Hematopoietic multipotent progenitor cell treated with erythropoietin and hydrocortisone succinate and interleukin-3 and kit ligand, for 15 days (in vitro differentiated cells): Measurements from ENCODE around the gene GPC6.

Experiments used
- DNase-seq: peaks from one replicate; pipeline ENCODE4 v3.0.0-alpha.2; 2015; ENCODE audit warnings: low spot score

GPC6 gene

DNA sequence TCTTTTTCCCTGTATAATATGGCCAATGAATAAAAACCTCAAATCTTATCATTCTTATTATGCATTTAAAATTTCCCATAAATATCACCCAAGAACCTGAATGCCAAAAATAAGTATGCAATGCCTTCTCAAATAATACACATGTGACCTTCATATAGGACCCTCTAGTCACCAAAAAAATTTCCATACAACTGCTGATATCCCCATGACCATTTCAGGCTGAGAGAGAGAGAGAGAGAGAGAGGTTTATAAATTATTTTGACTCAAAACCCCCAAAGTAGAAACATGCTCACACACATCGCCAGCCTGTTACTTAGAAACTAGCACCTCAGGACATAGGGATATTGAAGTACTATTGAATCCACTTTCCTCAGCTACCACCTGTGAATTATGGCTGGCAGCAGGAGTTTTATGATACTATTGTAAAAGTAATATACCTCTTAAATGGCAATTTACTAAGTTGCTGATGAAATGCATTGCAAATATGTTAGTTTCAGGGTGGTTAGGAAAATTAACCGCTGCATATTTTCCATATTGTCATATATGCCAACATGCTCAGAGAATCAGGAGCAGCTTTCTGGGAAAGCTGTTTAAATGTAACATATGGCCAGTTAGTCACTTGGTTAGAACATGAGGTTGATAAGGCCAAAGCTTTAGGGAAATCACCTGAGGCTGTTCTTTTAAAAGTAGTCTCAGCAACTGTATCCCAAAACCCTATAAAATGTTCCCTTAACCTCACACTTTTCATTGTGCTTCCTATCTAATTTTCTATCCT lies 1022.0 kb downstream of the GPC6 start:
- no peak for DNase-seq

DNA sequence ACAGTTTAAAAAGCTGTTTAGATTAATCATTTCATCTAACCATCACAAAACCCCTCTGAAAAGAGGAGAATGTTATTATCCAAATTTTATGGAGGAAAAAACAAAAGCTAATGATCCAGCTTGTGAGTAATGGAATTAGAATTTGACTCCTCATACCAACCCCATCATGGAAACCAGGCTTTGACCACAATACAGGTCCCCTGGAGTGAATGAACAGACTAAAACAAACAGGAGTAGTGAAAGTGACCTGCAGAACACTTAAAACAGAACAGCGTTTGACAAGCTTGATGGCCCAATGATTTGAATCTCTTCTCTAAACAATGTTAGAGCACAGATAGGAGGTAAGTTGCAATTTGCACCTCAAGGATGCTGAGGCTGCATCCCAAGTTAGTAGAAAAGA lies 1022.9 kb downstream of the GPC6 start:
- no peak for DNase-seq

DNA sequence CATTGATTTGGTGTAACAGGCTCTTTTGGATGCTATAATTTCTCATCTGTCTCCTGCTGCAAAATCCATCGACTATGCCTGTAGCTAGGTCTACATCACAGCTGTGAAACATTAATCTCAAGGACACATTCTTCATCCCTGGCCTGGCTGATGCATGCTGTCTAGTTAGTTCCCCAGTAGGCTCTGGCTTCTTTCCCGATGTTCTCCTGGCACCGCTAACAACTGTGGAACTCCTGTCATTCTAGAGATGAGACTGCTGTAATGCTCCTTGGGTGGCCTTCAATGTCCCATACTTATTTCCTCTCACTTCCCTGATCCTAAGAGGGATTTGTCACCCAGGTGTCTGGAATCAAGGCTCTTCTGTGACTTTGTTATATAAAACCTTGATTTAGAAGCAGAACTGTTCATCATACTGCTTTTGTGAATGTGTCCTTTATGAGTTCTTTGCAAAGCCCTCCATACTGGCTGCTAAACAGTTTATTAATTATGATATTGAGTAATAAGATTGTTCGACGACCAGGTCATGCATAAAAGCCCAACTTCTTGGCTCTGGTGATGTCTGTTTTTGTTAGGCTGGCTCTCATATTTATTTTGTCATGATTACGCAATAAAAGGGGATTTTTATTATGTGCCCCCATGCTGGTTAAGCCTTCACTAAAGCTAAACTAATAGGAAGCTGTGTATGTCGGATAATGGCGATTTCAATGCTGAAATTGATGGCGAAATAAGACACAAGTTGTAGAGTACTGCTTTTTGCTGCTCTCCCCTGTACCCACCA lies 1025.4 kb downstream of the GPC6 start:
- DNase-seq, result no peak

DNA sequence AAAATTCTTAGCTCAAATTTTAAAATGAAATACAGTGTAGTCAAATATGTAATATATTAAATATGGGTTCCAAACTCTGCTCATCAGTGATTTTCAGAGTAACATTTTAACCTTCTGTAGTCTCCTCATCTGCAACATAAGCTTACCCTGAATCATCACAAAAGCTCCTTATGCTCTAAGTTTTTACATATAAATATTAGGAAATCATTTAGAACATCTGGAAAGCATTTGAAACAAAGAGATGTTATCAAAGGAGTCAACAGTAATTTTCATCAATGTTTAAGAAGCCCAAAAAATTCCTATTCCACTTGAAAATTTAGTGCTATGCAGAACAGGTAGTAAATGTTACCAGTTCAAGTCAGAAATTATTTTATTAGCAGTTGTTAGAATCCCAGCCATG lies 1028.1 kb downstream of the GPC6 start:
- DNase-seq, result no peak

DNA sequence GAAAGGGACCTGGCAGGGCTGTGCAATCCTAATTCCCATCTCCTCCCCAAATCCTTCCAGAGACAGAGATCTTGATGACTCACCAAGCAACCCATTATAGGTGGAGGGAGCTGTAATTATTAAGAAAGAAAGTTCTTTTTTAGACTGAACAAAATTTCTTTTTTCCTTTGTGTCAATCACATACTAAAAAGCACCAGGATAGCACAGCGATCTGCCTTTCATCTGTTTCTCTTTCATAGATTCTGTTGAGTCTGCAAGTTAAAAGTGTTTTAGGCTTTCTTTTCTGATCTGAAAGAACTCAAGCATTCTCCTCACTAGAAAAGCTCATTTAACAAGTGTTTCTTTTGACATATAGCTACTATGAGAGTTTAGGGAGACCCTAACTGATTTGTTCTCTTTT lies 1030.1 kb downstream of the GPC6 start:
- DNase-seq, result no peak

DNA sequence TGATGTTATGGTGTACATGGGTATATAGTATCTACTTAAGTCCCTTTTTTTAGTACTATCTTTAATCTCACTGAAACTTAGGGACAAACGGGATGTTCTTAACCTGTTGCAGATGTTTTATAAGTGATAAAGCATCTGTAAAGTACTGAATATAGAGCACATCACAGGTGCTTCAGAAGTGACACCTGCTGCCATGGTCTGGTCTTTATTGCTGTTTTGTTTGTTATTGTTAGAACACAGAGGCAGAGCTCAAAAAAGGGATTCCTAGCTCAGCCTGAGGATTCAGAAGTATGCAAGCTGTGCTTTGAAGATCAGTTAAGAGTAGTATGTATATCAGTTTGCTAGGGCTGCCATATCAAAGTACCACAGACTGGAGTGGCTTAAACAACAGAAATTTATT lies 1033.4 kb downstream of the GPC6 start:
- no peak for DNase-seq

DNA sequence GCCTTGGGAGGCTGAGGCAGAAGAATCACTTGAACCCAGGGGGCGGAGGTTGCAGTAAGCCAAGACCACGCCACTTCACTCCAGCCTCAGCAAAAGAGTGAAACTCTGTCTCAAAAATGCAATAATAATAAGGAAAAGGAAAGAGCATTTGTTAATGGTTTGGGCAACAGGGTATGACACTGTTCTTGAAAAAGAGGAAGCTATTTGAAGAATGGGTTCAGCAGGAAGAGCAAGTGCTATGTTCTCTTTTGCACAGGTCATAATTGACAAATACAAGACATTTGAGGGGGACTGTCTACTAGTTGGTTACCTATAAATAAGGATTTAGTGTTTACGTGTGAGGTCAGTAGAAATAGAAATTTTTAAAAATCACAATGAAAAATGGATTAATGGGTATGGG lies 1034.6 kb downstream of the GPC6 start:
- no peak for DNase-seq

DNA sequence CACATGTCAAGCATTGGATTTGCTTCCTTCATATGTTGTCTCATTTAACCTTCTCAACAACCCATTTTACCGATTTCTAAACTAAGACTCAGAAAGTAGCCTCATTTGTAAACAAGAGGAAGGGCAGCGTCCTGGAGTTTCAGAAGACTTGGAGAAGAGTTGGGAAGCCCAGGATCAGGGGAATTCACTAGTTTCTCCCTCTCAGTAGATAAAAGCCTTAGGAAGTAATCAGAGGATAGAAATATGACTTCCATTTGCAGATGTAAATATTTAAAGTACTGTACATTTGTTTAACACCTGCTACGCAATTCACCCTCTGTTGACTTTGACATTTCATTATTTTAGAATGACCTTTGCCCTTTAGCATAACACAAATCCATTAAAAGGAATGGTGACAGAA lies 1036.4 kb downstream of the GPC6 start:
- DNase-seq, result no peak

DNA sequence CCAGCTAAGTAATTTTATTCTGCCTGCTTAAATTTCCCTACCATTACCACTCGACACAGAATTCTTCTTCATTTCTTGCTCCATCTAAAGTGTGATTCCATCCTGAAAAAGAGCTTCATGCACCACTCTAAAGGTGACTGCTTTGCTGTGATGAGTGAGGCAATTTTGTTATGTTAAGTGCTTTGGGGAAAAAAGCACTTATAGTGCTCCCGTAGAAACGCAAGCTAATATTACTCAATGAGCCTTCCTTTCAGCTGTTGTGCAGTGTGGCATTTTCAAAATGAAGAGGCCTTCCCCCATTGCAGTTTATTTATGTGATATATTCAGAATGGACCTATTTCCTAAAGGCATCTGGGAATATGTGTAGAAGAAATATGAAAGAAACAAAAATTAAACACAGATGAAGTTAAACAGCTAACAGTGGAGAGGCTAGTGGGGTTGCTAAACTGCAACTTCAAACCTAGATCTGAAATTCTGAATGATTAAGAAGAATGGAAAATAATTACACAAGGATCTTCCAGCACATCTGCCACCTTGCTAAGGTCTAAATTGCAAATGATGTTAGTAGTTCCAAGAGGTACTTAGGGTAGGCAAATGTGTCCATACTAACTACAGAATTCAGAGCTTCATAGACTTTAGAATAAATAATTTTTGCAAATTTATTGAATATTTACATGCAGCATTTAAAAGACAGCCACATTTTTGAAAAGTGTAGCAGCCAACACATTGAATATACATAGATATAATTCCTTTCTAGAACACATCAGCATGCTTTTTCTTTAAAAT lies 1041.2 kb downstream of the GPC6 start:
- DNase-seq, result no peak

DNA sequence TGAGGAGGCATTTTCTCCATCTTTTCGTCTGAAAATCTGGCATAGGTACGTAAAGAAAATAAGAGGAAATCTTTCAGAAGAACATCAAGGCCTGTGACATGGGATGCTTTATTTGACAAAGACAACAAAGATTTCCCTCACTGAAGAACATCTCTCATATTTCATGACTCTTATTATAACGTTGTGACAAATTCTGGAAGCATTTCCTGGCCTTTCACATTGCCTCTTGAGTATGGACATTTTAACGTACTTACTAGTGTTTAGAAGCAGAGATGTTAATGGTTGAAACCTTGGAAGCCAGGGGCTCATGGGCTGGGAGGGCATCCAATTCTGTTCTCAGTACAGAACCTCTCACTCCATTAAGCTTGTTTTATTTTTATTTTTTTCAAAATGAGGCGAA lies 1042.1 kb downstream of the GPC6 start:
- DNase-seq, result no peak

DNA sequence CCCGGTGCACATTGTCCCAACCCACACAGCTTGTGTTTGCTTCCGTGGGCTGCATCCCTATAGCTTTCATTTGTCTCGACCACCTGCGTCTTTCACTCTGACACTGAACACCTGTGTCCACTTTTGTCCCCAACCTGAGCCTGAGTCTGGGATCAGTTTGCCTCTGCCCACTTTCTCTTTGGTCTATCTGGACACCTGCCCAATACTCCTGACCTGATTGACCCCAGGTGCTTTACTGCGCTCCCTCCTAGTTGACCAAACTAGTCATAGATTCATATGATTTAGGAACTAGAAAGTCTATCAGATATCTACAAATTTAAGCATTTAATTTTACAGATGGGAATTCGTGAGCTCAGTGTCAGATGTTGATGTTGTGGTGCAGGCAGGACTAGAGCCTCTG lies 1043.0 kb downstream of the GPC6 start:
- DNase-seq, result no peak

DNA sequence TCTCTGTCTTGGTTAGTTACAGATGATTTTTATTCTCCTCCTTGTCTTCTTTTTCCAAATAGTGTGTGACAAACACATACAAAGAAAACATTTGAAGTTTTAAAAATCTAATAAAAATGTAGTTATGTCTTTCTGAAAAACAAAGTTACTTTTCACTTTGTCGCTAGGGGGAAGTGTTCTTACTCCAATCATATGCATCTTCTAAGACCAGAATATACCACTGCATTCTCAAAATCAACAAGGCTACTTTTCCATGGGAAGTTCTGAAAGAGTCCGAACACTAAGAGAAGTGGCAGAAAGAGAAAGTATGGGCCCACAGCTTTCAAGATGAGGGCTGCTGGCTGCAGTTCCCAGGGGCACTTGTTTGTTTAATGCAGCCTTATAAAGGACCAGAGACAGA lies 1043.9 kb downstream of the GPC6 start:
- DNase-seq, result no peak

DNA sequence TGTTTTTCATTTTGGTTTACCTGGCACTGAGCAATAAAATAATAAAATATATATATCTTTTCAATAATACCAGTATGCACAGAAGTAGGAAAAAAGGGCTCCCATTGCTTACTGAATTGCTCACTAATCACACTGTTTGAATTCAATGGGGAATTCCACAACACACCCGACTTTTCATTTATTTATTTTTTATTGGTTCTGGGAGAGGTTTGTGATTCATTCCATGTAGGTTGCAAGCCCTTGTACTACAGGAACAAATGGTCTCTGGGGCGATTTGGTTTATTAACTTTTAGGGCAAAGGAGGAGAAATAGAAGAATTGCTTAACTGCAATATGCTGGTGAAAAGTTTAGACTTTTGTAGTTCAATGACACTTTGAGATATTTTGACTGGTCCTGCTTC lies 1045.4 kb downstream of the GPC6 start:
- DNase-seq, result no peak

DNA sequence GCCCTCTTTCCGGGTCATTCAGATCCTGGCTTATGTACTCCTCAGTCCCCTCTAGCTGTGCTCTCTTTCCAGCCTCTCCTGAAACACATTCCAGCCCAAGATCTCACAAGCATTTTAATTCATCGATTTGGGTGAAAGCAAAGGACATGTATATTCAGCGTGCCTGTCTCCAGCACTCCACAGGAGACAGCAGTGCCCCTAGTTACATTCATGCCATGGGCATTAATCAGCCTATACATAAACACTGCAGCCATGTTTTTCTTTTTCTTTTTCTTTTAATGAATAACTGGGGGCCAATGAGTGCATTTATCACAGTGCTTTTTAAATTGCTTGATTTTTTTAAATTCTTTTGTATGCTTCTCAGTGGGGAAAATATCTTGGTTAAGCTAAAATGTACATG lies 1053.7 kb downstream of the GPC6 start:
- DNase-seq, result no peak

DNA sequence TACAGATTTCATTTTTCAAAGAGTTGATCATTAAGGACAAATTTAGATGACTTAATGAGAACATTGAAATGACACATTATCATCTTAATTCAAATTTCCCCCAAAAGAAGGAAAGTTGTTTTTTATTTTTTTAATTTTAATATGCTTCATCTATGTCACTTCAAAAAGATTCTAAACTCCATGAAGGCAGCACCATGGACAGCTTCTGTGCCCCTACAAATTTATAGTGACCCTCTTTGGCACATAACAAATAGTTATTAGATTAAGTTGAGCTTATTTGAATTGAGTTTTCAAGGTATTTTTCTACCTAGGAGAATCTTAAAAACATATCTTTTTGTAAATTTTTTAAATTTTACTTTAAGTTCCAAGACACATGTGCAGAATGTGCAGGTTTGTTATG lies 1054.2 kb downstream of the GPC6 start:
- DNase-seq, result no peak

DNA sequence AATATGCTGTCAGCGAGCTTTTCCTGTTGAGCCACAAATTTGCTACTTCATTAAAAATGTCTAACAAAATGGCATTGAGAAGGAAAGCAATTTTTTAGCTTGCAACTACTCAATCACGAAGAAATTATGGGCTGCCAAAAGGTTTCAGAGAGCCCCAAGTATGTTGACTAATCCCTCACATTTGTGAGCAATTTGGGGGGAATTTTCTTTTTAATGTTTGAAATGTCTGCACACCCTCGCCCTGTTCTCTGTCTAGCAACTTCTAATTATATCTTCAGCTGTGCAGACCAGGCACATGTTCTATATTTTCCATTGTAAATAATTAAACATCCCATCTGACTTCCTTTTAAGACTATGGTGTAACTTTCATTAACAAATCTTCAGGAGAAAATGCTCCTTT lies 1060.0 kb downstream of the GPC6 start:
- DNase-seq, result no peak

DNA sequence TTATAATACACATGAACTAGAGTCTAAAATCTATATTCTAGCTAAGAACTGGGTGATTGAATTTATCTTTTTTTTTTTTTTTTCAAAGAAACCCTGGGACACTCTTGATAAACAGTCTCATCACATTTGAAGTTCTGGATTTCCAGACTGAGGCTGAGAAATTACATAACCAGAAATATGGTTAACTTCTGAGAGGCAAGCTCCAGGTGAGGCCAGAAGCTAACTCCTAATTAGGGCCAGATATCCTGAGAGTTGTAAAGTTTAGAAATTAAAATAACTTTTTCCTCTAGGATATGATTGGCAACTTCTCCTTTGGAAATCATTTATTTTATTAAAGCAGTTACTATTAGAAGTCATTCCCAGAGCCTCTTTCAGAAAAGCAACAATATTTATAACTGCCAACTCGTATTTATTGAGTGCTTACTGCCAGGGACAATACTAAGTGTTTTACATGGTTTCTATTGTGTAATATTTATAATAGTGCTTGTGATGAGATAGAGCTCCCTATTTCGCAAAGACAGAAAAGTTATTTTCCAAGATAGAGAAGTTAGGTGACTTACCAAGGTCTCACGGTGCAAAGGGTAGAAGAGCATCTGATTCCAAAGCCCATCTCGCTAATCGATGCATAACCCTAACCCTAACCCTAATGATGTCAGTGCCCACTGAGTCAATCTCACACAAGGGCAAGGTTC lies 1065.2 kb downstream of the GPC6 start:
- DNase-seq, result no peak

DNA sequence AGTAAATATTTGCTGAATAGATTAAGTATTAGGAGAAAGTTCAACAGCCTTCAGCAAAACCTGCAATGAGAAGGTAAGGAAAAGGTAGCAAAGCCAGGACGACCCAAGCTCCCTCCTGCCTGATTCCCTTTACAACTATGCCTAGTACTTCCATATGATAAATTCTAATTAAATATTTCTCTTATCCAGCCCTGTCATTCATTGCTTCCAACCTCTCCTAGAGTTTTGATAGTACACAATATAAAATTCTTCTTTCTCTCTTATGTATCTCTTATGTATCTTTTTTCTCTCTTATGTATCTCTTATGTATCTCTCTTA lies 1065.7 kb downstream of the GPC6 start:
- no peak for DNase-seq

DNA sequence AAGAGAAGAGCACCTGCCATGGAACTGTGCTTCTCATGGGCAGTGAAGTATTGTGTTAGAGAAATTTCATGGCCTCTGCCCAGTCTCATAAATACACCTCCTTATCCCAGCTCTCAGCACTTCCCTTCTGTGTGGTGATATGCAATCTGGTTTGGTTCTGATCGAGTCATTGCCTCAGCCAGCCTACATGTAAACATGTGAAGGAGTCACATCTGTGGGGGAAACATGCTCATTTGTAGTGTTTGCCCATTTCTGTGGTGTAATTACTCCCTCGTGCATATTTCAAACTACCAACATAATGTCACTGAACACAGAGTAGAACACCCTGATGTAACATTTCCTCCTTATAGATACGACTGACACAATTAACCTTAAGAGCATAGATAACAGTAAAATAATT lies 1069.9 kb downstream of the GPC6 start:
- no peak for DNase-seq

DNA sequence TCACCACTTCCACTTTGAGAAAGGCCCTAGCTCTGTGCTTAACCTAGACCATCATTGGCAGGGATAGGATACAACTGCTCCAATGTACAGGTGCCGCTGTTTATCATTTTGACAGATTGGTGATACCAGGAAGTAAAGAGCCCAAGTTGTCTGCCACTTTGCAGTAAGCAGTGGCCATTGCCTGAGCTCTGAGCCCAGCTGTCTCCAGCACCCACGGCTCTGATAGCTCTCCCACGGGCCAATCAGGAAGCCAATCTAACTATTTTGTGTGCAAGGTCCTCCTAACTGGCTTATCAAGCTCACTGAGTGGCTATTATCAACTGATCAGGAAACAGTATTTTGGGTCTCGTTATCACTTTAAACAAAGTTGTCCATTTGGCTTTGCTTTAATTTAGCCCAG lies 1071.7 kb downstream of the GPC6 start:
- no peak for DNase-seq

DNA sequence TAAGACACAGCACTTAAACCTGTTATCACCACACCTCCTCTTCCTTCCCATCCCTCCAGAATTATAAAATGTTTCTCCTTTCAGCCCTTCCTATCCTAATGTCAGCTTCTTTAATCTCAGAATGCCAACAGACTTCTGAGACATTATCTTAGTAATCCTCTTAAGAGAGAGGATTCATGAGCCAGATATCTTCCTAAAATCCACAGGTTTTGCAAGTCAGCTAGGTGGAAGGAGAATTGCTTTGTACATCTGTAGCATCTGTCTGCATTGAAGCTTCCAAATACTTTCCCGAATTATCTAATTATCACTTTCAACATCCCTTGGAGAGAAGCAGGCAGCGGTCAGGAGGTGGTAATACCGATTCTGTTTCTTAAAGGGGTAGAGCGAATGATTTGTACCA lies 1073.8 kb downstream of the GPC6 start:
- DNase-seq, result no peak

DNA sequence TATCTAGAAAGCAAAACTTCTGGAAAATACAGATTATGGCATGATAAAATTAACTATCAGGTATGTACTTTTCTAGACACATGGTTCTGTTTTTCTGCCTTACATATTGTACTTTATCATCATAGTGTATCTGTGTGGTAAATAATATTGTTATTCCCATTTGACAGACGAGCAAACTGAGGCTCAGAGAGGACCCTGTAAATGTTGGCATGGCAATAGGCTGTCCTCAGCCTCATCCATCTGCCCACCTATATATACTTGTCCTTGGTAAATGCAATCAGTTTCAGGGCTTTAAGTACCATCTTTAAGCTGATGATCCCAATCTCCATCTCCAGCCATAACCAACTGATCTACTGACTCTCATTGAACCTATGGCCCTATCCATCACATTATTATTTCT lies 1074.9 kb downstream of the GPC6 start:
- no peak for DNase-seq
